OCI-LY7 (cell line): ENCODE measurements around the gene UBN1. TPM values are rescaled to one million over a fixed set of nuclear protein-coding genes. Genes with fewer than 3 reads are reported as not detected.

ENCODE experiments used
- Bru-seq: library from RNA; stranded (reverse); fragments of 400-500 nt; gene quantifications from one replicate; lab custom pipeline; 2021; lab: Mats Ljungman, UMichigan
- BruChase-seq, 2 experiments: library from RNA; stranded (reverse); fragments of 400-500 nt; gene quantifications; one replicate each; lab custom pipeline; 2021; lab: Mats Ljungman, UMichigan
- BruUV-seq: library from RNA; stranded (reverse); fragments of 400-500 nt; replicated peaks from 2 replicates; lab custom pipeline; 2021; lab: Mats Ljungman, UMichigan
- CTCF ChIA-PET: fragments of 300-600 bp; sonication (Branson Sonifier 250); formaldehyde crosslinking; loops from one replicate; lab custom pipeline; 2022; ENCODE audit warnings: antibody characterized with exemption; ENCODE audit not compliant: unreplicated experiment; lab: Charles Lee
- POLR2A ChIA-PET: fragments of 300-600 bp; sonication (Branson Sonifier 250); formaldehyde crosslinking; loops from one replicate; lab custom pipeline; 2022; ENCODE audit warnings: antibody characterized with exemption; lab: Charles Lee
- DNase-seq: peaks from one replicate; pipeline ENCODE4 v3.0.0-alpha.2; 2015; ENCODE audit warnings: low spot score
- H2AFZ ChIP-seq: fragments of 200-600 bp; sonication (generic), shearing (Covaris generic); 2 replicates; pipeline ENCODE4 v1.6.1; 2014; ENCODE audit warnings: mild to moderate bottlenecking, antibody characterized with exemption, low read length, moderate library complexity
- H3K27ac ChIP-seq: fragments of 200-600 bp; sonication (generic); 2 replicates; pipeline ENCODE4 v1.5.1; 2014; ENCODE audit warnings: mixed run types, low read depth, mild to moderate bottlenecking, moderate library complexity, low read length, inconsistent platforms; ENCODE audit not compliant: poor library complexity, severe bottlenecking
- H3K36me3 ChIP-seq: fragments of 200-600 bp; sonication (generic); 2 replicates; pipeline ENCODE4 v1.6.1; 2014; ENCODE audit warnings: mild to moderate bottlenecking, antibody characterized with exemption, low read length, moderate library complexity, mixed read lengths; ENCODE audit not compliant: insufficient read depth
- H3K4me1 ChIP-seq: fragments of 200-600 bp; sonication (generic); 2 replicates; pipeline ENCODE4 v1.5.1; 2014; ENCODE audit warnings: mild to moderate bottlenecking, low read length; ENCODE audit not compliant: insufficient read depth, poor library complexity, severe bottlenecking
- H3K4me2 ChIP-seq: fragments of 200-600 bp; sonication (generic); 2 replicates; pipeline ENCODE4 v1.6.1; 2014; ENCODE audit warnings: mild to moderate bottlenecking, low read length
- H3K4me3 ChIP-seq: fragments of 200-600 bp; sonication (generic); 2 replicates; pipeline ENCODE4 v1.5.1; 2014; ENCODE audit warnings: mild to moderate bottlenecking, low read depth, low read length; ENCODE audit not compliant: poor library complexity, severe bottlenecking
- H3K79me2 ChIP-seq: fragments of 200-600 bp; sonication (generic); 2 replicates; pipeline ENCODE4 v1.6.1; 2016; ENCODE audit warnings: low read depth, mild to moderate bottlenecking, low read length, moderate library complexity, mixed read lengths; ENCODE audit not compliant: insufficient read depth
- H3K9me2 ChIP-seq: fragments of 200-600 bp; sonication (generic); 2 replicates; pipeline ENCODE4 v1.6.1; 2016; ENCODE audit warnings: mild to moderate bottlenecking, low read length, mixed read lengths; ENCODE audit not compliant: insufficient read depth
- H3K9me3 ChIP-seq: fragments of 200-600 bp; sonication (generic); 2 replicates; pipeline ENCODE4 v1.6.1; 2014; ENCODE audit warnings: mild to moderate bottlenecking, mixed run types, low read length, mixed read lengths
- H4K20me1 ChIP-seq: fragments of 200-600 bp; sonication (generic); 2 replicates; pipeline ENCODE4 v1.6.1; 2014; ENCODE audit warnings: mild to moderate bottlenecking, antibody characterized with exemption, low read length, moderate library complexity, mixed read lengths; ENCODE audit not compliant: insufficient read depth
- EZH2phosphoT487 ChIP-seq: fragments of 200-600 bp; sonication (generic); IDR thresholded peaks from 2 replicates; pipeline ENCODE4 v1.6.1; 2018; ENCODE audit warnings: low read depth, borderline replicate concordance, mild to moderate bottlenecking, mixed run types, antibody characterized with exemption, low read length, moderate library complexity, mixed read lengths
- intact Hi-C: fragments of 100-400 bp; cut with micrococcal nuclease; formaldehyde crosslinking; loops from one replicate; pipeline ENCODE4 v1.10.0; 2022; ENCODE audit not compliant: unreplicated experiment
- long read RNA-seq: library from polyadenylated mRNA; stranded (forward); transcript quantifications from one replicate; pipeline ENCODE4 v2.0.0, GENCODE V29; 2022
- total RNA-seq, 2 experiments: library from RNA; depleted of rRNA in 1 of 2; stranded (reverse); fragments of >200 nt in 1 of 2; shearing (Covaris generic) in 1 of 2; gene quantifications; 2 replicates each; pipeline ENCODE4 v1.2.3, GENCODE V29; 2014 to 2022
- TF ChIP-seq, protein P1 (sequence below): fragments of 200-600 bp; sonication (generic); conservative IDR thresholded peaks from 2 replicates; pipeline ENCODE4 v1.5.1; 2014; ENCODE audit warnings: mild to moderate bottlenecking, antibody characterized with exemption, low read length, moderate library complexity, mixed read lengths

UBN1 gene, protein sequence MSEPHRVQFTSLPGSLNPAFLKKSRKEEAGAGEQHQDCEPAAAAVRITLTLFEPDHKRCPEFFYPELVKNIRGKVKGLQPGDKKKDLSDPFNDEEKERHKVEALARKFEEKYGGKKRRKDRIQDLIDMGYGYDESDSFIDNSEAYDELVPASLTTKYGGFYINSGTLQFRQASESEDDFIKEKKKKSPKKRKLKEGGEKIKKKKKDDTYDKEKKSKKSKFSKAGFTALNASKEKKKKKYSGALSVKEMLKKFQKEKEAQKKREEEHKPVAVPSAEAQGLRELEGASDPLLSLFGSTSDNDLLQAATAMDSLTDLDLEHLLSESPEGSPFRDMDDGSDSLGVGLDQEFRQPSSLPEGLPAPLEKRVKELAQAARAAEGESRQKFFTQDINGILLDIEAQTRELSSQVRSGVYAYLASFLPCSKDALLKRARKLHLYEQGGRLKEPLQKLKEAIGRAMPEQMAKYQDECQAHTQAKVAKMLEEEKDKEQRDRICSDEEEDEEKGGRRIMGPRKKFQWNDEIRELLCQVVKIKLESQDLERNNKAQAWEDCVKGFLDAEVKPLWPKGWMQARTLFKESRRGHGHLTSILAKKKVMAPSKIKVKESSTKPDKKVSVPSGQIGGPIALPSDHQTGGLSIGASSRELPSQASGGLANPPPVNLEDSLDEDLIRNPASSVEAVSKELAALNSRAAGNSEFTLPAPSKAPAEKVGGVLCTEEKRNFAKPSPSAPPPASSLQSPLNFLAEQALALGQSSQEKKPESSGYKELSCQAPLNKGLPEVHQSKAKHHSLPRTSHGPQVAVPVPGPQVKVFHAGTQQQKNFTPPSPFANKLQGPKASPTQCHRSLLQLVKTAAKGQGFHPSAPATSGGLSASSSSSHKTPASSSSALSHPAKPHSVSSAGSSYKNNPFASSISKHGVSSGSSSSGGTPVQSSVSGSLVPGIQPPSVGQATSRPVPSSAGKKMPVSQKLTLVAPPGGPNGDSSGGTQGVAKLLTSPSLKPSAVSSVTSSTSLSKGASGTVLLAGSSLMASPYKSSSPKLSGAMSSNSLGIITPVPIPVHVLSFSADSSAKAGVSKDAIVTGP (N-terminal part only)
- 35.8 and 37.2 TPM in 2 replicates for total RNA-seq (2014; rRNA removed; shearing (Covaris generic))
- 53.0 and 53.3 TPM in 2 replicates for total RNA-seq (2022)
- percentile 80 among the genes with signal in this experiment for Bru-seq, nascent RNA
- percentile 89 among the genes with signal in this experiment for BruChase-seq, experiment 1, labeled RNA remaining after a 6-hour chase
- percentile 92 among the genes with signal in this experiment for BruChase-seq, experiment 2, labeled RNA remaining after a 2-hour chase
- long read RNA-seq, full-length matches to known transcripts = 16 of 109 reads
- long read RNA-seq, partial matches to known transcripts = 74 of 109 reads
- long read RNA-seq, other reads (novel, unspliced or antisense) = 19 of 109 reads

DNA sequence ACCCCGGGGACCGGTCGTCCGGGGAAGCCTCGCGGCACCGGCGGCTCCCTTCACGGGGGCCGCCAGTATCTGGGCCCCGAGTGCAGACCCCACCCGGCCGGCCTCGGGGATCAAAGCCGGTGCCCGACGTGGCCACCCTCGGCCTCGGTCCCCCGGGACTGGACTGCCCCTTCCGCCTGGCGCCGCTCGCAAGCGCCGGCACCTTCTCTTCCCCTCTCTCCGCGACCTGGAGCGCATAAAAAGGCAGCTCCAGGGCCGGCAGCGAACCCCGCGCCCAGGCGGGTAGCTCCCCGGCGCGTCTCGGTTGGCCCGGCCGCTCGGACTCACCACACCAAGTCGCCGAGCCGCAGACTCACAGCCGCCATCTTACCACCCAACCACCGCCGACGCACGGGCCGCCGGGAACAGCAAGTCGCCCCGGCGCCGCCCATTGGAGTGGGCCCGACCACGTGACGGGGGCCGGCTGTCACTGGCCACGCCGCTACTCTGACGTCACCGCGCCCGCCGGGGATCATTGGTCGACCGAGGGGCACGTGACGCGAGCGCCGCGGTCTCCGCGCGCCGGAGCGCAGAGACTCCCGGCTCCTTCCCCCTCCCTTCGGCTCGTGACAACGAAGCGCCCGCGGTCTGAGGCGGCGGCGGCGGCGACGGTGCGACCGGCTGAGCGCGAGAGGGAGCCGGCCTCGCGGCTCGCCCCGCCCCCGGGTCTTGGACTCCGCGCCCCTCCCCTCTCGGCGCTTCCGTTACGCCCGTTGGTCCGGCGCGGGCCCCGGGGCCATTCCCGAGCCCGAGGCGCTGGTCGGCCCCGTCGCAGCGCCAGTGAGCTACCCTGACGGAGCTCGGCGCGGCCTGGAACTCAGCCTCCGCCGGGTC lies at the start of gene UBN1, which contains the start of gene GLYR1:
UBN1 (plus strand) TSS at position 581 of the 873 bp plus-strand sequence. CDS start 5,437 bp downstream, outside the sequence.
GLYR1 (minus strand) TSS at position 388 of the 873 bp plus-strand sequence; CDS start at position 365, 23 bp downstream.
- intact Hi-C loops = loop anchor here (2.0 to 10.0 kb wide), 4 partner anchors 44 to 422 kb away; partner anchors contain the start of genes ANKS3, DNAAF8, DNAJA3 and ROGDI
- Histone ChIP-seq H2AFZ (peak within 1 kb of the TSS; percentile 45), H3K4me1 (peaks cover 38% of the 10 kb centered on the region), H3K4me3 (peak within 1 kb of the TSS; percentile 96), H3K36me3 (peaks cover 43% of the 10 kb centered on the region), H3K9me3 (no peaks in the 10 kb centered on the region), H3K79me2 (peaks cover 84% of the 10 kb centered on the region), H3K4me2 (peak within 1 kb of the TSS; percentile 99), H3K9me2 (no peaks in the 10 kb centered on the region), H4K20me1 (peaks cover 38% of the 10 kb centered on the region), H3K27ac (peak within 1 kb of the TSS; percentile 74)
- peak; percentile 98 for DNase-seq
- POLR2A ChIA-PET = interaction anchor here (0.9 kb wide), 1 partner anchor 15 kb away, joined by 3 read pairs; no protein-coding TSS in a partner anchor
- TF ChIP-seq, protein P1, sequence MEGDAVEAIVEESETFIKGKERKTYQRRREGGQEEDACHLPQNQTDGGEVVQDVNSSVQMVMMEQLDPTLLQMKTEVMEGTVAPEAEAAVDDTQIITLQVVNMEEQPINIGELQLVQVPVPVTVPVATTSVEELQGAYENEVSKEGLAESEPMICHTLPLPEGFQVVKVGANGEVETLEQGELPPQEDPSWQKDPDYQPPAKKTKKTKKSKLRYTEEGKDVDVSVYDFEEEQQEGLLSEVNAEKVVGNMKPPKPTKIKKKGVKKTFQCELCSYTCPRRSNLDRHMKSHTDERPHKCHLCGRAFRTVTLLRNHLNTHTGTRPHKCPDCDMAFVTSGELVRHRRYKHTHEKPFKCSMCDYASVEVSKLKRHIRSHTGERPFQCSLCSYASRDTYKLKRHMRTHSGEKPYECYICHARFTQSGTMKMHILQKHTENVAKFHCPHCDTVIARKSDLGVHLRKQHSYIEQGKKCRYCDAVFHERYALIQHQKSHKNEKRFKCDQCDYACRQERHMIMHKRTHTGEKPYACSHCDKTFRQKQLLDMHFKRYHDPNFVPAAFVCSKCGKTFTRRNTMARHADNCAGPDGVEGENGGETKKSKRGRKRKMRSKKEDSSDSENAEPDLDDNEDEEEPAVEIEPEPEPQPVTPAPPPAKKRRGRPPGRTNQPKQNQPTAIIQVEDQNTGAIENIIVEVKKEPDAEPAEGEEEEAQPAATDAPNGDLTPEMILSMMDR = no peak
- no peak for TF ChIP-seq EZH2phosphoT487
- no TSS peak for BruUV-seq
- CTCF ChIA-PET = no interaction called here

DNA sequence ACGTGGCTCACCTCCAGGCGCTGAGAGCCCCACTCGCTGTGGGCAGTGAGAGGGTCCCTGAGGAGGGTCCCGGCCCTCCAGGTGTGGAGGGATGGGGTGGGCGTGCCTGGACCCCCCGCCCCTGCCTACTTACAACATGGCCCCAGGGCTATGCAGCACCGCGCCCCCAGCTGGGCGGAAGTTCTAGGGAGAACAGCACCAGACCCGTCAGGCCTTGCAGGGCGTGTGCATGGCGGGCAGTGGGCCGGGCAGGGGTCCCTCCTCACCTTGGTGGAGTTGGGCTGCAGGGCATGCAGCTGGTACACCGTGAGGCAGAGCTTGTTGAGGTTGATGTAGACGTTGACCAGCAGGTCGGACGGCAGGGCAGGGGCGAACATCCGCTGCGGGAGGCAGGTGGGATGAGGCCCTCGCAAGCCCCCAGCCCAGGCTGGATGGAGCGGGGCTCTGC lies 49.5 kb upstream of the UBN1 start:
- no peaks in the 10 kb centered on the region for H3K9me3 ChIP-seq
- ChIA-PET POLR2A (no interaction called here), CTCF (no interaction called here)
- no peaks in the 10 kb centered on the region for H3K36me3 ChIP-seq
- H3K27ac ChIP-seq = no peak overlapping the region
- no peak overlapping the region for H3K4me3 ChIP-seq
- H3K4me2 ChIP-seq = no peak overlapping the region
- H2AFZ ChIP-seq = no peak overlapping the region
- TF ChIP-seq EZH2phosphoT487 = no peak
- TF ChIP-seq, protein P1 = no peak
- no peaks in the 10 kb centered on the region for H4K20me1 ChIP-seq
- no TSS peak for BruUV-seq
- H3K9me2 ChIP-seq = no peaks in the 10 kb centered on the region
- DNase-seq = no peak
- H3K4me1 ChIP-seq = peaks cover 14% of the 10 kb centered on the region
- intact Hi-C loops = no loop called here
- H3K79me2 ChIP-seq = no peaks in the 10 kb centered on the region
